Endothelial cell of umbilical vein (primary cell): ENCODE measurements around the gene SLC10A1.

Experiments
- EZH2 ChIP-seq: IDR thresholded peaks from 2 replicates; pipeline ENCODE4 v1.6.1; 2012; ENCODE audit warnings: borderline replicate concordance, low read depth, mild to moderate bottlenecking, moderate library complexity, low read length, inconsistent platforms; ENCODE audit not compliant: severe bottlenecking
- FOS ChIP-seq: IDR thresholded peaks from 2 replicates; pipeline ENCODE4 v1.6.1; 2011; ENCODE audit warnings: mild to moderate bottlenecking, low read length, moderate library complexity, borderline replicate concordance; ENCODE audit not compliant: insufficient read depth
- GATA2 ChIP-seq: IDR thresholded peaks from 2 replicates; pipeline ENCODE4 v1.7.0; 2011; ENCODE audit warnings: low read depth, mild to moderate bottlenecking, moderate library complexity, mixed read lengths, low read length; ENCODE audit not compliant: insufficient read length, insufficient read depth
- JUN ChIP-seq: IDR thresholded peaks from 2 replicates; pipeline ENCODE4 v1.6.1; 2011; ENCODE audit warnings: borderline replicate concordance, low read depth; ENCODE audit not compliant: insufficient read length, insufficient read depth
- MYC ChIP-seq: IDR thresholded peaks from one replicate; pipeline ENCODE4 v1.6.1; 2011; ENCODE audit warnings: mild to moderate bottlenecking, low read depth, low read length
- POLR2A ChIP-seq: IDR thresholded peaks from 2 replicates; pipeline ENCODE4 v1.6.1; 2012; ENCODE audit warnings: low read depth, mild to moderate bottlenecking, control low read depth, low read length
- POLR2AphosphoS5 ChIP-seq: IDR thresholded peaks from 2 replicates; pipeline ENCODE4 v1.6.1; 2012; ENCODE audit warnings: low read depth, mild to moderate bottlenecking, control low read depth, low read length, moderate library complexity; ENCODE audit not compliant: insufficient read depth
- TF ChIP-seq, protein P1 (sequence below), 2 donors: IDR thresholded peaks; 1 replicate in 1 of 2; 2 replicates in 1 of 2; pipeline ENCODE4 v1.5.1; 2011; ENCODE audit warnings: low read length in 2 of 2, mild to moderate bottlenecking in 2 of 2, moderate library complexity in 2 of 2, control low read depth in 1 of 2, inconsistent platforms in 1 of 2, low read depth in 1 of 2; ENCODE audit not compliant: insufficient read depth in 1 of 2; ENCODE audit errors: extremely low read depth in 1 of 2
- TF ChIP-seq, protein P2 (sequence below): IDR thresholded peaks from 2 replicates; pipeline ENCODE4 v1.6.1; 2011; ENCODE audit not compliant: insufficient read depth, insufficient read length

DNA sequence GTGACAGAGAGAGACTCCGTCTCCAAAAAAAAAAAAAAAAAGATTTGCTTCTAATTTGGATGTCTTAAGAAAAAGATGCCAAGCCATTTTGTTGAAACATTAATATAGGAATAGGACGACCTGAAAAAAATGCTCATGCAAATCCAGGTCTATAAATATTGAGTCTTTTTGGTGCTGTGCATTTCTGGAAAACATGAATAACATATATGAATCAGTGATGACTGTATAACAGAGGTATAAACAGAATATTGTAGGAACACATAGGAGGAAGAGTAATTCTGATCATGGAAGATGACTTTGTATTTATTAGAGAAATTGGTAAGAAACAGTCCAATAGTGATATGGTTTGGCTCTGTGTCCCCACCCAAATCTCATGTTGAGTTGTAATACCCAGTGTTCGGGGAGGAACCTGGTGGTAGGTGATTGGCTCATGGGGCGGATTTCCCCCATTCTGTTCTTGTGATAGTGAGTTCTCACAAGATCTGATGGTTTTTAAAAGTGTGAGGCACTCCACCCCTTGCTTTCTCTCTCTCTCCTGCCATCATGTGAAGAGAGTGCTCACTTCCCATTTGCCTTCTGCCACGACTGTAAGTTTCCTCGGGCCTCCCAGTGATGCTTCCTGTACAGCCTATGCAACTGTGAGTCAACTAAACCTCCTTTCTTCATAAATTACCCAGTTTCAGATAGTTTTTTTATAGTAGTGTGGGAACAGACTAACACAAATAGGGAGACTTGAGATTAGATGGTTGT is 33.1 kb downstream of the SLC10A1 start:
- TF ChIP-seq, protein P1, sequence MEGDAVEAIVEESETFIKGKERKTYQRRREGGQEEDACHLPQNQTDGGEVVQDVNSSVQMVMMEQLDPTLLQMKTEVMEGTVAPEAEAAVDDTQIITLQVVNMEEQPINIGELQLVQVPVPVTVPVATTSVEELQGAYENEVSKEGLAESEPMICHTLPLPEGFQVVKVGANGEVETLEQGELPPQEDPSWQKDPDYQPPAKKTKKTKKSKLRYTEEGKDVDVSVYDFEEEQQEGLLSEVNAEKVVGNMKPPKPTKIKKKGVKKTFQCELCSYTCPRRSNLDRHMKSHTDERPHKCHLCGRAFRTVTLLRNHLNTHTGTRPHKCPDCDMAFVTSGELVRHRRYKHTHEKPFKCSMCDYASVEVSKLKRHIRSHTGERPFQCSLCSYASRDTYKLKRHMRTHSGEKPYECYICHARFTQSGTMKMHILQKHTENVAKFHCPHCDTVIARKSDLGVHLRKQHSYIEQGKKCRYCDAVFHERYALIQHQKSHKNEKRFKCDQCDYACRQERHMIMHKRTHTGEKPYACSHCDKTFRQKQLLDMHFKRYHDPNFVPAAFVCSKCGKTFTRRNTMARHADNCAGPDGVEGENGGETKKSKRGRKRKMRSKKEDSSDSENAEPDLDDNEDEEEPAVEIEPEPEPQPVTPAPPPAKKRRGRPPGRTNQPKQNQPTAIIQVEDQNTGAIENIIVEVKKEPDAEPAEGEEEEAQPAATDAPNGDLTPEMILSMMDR (IDR thresholded peaks at IDR 0.05; ENCODE audit: extremely low read depth in 1 of 2, insufficient read depth in 1 of 2, low read depth in 1 of 2, low read length in 2 of 2) = no peak
- TF ChIP-seq POLR2AphosphoS5 (no peak), GATA2 (no peak), POLR2A (no peak), EZH2 (no peak), JUN (no peak), FOS (peak; percentile 13), MYC (no peak)
- TF ChIP-seq, protein P2, sequence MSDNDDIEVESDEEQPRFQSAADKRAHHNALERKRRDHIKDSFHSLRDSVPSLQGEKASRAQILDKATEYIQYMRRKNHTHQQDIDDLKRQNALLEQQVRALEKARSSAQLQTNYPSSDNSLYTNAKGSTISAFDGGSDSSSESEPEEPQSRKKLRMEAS = no peak
